MM.1S (cell line): ENCODE measurements around the gene SMC1B.

ENCODE experiments used
- CTCF ChIP-seq: fragments of 300-600 bp; sonication (generic); IDR thresholded peaks from 2 replicates; pipeline ENCODE4 v1.5.1; 2016; ENCODE audit warnings: antibody characterized with exemption, low read length, mixed read lengths
- EZH2 ChIP-seq: fragments of 300-600 bp; sonication (generic); optimal IDR thresholded peaks from 2 replicates; pipeline ENCODE3; 2017; ENCODE audit warnings: low read depth, mild to moderate bottlenecking, antibody characterized with exemption, low read length, mixed read lengths
- EZH2phosphoT487 ChIP-seq: fragments of 300-600 bp; sonication (generic); IDR thresholded peaks from 2 replicates; pipeline ENCODE4 v1.6.1; 2018; ENCODE audit warnings: antibody characterized with exemption, low read length

- TF ChIP-seq CTCF (peak; percentile 42), EZH2 (no peak), EZH2phosphoT487 (no peak)
Measured at GRCh38 chr22:45397806-45398205, 15.6 kb downstream of the SMC1B start.
